Measurements from ENCODE around the gene AXIN1.

Gene AXIN1

GRCh38 chr16:330741-331140, 21.8 kb downstream of the AXIN1 start:
- DNase-seq, result no peak
- no peak for ATAC-seq

- no peak for DNase-seq
- ATAC-seq, result no peak
Observed at GRCh38 chr16:325375-326145, 27.0 kb downstream of the AXIN1 start.

DNA sequence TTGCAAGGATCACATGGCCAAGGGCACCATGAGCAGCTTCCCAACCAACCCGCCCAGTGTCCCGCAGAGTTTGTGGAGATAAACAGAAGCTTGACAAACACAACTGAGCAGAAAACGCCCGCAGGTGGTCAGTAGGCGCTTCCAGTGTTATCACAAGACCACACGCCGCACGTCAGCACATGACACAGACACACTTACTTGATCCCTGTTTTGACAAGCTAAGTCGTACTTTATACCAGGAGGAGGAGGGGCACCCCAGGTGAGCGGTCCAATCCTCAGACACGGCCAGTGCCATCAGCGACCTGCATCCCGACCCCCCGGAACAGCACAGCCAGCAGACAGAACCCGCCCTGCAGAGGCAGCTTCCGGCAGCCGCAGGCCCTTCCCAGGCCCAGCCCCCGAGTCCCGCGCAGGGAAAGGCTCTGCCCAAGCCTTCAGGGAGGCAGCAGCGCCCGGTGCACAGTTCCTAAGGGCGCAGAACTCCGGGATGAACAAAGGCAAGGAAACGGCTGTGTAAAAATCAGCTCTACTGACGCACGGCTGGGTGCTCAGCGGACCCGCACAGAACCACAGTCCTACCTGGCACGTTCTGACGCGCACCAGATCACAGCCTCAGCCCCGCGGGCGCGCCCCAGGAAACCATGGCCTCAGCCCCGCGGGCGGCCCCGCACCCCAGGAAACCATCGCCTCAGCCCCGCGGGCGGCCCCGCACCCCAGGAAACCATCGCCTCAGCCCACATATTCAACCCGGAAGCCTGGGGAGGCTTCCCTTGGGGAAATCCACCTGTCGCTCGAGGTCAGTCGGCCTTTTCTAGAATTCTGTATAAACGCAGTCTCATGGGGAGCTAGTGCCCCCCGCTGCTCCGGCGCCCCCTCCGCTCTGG, 27.8 kb downstream of the AXIN1 start:
- DNase-seq, result peak; percentile 64
- peak; percentile 30 for ATAC-seq

GRCh38 chr16:324201-324450, 28.4 kb downstream of the AXIN1 start:
- DNase-seq, result no peak
- ATAC-seq, result no peak

GRCh38 chr16:322476-323143, 29.9 kb downstream of the AXIN1 start:
- ATAC-seq, result no peak

DNA sequence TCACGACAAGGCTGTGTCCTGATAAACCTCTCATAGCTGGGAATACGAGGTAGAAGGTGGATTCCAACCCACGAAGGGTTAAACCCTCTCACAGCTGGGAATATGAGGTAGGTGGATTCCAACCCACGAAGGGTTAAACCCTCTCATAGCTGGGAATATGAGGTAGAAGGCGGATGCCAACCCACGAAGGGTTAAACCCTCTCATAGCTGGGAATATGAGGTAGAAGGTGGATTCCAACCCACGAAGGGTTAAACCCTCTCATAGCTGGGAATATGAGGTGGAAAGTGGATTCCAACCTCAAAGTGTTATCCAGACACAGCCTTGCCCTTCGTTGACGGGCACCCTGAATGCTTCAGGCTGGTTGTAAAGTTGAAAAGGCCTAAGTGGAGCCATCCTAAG, 31.0 kb downstream of the AXIN1 start:
- no peak for ATAC-seq
- no peak for DNase-seq

More at GRCh38 chr16:322476-323143, 29.9 kb downstream of the AXIN1 start:
- no peak for DNase-seq

DNA sequence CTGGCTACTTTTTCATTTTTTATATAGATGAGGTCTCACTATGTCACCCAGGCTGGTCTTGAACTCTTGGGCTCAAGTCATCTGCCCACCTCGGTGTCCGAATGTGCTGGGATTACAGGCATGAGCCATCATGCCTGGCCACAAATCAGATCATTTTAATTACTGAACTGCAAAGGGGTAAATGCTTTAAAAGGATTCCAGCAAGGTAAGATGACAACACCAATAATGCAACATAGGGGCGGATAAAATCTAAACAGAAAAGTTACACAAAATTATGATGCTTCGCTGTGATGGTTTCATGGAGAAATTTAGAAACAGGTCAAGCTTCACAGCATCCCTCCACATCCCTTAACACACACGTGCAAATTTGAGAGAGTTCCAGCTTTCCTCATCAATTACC, 32.3 kb downstream of the AXIN1 start:
- DNase-seq, result no peak
- no peak for ATAC-seq

- ATAC-seq, result no peak
- peak; percentile 16 for DNase-seq
Observed at GRCh38 chr16:318628-319027, 33.9 kb downstream of the AXIN1 start.

DNA sequence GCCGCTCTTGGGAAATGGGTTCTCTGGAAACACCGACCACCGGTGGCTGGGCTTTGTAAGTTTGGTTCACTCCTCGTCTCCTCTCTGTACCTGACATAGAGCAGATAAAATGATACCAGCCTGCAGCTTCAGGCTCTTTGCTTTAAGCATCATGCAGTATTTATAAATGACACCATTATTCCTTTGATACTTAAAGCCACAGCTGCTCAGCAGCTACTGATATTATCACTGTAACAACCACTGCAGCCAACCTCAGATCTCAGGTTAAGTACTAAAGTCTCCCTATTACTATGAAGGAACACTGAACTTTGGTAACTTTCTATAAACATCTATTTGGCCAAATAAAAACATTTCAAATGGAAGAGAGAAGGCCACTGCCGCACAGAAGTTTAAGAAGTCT, 34.9 kb downstream of the AXIN1 start:
- ATAC-seq, result no peak
- no peak for DNase-seq

DNA sequence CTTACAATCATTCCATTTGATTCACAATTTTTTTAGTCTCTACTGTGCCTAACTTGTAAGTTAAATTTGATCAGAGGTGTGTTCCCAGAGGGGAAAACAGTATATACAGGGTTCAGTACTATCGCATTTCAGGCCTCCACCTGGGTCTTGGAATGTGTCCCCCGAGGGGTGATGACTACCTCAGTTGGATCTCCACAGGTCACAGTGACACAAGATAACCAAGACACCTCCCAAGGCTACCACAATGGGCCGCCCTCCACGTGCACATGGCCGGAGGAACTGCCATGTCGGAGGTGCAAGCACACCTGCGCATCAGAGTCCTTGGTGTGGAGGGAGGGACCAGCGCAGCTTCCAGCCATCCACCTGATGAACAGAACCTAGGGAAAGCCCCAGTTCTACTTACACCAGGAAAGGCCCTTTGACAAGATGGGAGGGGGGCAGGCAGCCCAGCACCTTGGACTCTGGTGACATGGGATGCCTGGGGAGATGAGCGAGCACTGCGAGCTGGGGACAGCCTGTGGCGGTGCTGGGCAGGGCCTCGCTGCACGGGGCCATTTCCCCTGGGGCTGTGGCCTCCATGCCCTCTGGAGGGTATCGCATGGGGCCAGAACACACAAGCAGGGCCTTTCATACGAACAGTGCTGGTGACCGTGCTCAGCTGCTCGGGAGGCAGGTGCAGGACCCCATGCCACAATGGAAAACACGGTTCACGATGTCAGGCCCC, 35.6 kb downstream of the AXIN1 start:
- no peak for DNase-seq
- ATAC-seq, result no peak

DNA sequence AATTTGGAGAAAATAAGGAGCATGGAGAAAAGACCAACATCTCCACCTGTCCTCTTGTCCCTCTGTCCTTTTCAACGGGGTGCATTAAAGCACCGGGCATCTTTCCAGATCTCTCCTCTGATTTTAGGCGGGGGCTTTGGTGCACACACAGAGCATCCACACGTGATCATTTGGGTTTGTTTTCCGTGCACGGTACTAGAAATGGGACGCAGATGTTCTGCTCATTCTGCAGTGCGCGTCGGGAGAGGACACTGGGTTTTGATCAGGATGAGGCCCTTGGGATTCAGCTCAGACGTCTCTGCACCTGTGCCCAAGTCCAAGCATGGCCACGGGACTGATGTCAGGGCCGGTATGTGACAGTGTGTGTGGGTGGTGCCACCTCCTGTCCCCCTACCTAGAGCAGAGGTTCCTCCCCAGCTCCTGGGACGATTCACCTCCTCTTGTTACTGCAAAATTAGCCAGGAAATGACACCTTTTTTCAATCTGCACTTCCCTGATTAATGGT, 37.7 kb downstream of the AXIN1 start:
- DNase-seq (no peak), ATAC-seq (no peak)

GRCh38 chr16:314351-314750, 38.2 kb downstream of the AXIN1 start:
- ATAC-seq (no peak), DNase-seq (no peak)

GRCh38 chr16:311725-312124, 40.8 kb downstream of the AXIN1 start:
- ATAC-seq (no peak), DNase-seq (no peak)

DNA sequence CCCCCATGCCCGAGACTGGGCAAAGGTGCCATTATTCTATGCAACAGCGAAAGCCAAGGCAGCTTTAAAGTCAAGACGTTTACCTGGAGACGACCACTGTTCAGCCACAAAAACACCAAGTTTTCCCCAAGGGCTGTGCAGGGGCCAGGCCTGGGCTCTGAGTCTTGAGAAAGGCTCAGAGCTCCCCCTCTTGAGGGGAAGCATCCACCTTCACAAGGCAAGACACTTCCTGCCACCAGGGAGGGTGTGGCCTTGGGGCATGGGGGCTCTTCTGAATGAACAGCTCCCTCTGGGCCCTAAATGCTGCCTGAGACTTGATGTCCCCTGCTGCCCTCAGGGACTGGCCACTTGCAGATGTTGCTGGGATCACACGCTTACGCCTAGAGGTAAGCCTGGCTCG, 43.0 kb downstream of the AXIN1 start:
- peak; percentile 32 for ATAC-seq
- DNase-seq, result no peak

DNA sequence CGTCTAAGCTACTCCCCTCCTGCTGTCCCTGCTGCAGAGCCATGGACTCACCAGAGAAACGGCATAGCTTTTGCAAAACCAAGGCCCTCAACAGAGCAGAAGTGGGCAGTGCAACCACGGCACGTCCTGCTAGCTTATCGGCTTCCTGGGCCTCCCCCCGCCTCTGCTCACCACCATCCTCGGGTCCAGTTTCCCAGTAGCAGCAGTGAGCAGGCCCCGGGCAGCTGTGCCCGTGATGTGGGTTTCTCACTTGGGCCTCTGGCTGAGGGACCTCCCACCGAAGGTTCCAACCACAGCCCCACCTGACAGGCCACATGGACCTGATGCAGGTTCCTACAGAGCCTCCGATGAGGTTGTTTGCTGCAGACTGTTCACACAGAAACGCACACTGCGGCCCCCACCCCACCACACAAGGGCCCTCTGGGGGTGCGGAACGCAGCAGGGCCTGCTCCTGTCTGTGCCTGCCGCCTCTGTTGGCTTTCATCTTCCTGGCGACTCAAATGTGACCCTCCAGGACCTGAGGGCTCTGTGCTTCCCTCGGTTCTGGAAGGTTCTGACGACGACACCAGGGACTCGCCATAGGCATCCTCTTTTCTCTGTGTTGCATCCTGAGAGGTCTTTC, 44.7 kb downstream of the AXIN1 start:
- no peak for DNase-seq
- peak; percentile 30 for ATAC-seq

DNA sequence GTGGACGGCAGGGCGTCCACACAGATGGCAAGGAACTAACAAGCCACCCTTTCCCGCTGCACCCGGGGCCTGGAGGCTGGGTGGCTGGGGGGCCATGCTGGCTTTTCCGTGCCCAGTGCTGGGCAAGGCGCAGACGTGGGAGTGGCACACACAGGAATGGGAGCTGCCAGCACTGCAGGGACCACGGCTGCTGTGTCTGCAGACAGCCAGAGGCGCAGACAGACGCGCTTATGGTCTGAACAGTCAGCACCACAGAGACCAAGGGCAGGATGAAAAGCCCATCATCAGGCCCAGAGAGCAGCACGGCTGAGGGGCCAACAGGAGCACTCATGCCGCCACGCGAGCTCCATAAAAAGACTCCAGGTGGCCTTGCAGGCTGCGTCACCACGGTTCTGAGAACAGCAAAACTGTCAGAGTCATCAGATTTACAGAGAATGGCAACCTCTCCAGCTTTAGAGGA, 45.6 kb downstream of the AXIN1 start:
- ATAC-seq, result no peak
- DNase-seq, result no peak

GRCh38 chr16:305916-306626, 46.5 kb downstream of the AXIN1 start:
- ATAC-seq (no peak), DNase-seq (no peak)

- ATAC-seq, result no peak
- no peak for DNase-seq
Observed at GRCh38 chr16:303760-304505, 48.6 kb downstream of the AXIN1 start.

DNA sequence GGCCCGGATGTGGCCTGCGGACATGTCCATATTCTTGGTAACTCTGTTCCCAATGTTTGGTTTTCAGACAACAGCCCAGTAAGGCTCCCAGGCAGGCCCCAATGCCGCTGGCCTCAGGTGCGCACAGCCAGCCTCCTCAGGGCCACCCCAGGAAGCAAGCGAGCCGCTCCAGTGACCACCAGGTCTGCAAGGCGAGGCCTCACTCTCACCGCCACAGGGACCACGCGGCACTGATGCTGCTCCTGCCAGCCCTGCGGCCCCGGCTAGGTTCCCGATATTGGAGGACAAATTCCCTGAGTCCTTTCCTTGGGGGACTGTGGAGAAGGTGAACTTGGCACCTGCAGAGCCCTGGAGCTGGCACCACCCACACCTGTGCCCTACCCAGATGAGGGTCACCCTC, 50.6 kb downstream of the AXIN1 start:
- ATAC-seq (no peak), DNase-seq (no peak)

GRCh38 chr16:301235-301634, 51.3 kb downstream of the AXIN1 start:
- ATAC-seq (no peak), DNase-seq (no peak)

Data from stimulated activated naive CD8-positive, alpha-beta T cell treated with anti-CD3 and anti-CD28 coated beads, Interleukin-15, Interleukin-2, amounts not matched to agents 100 U/mL and 50 U/mL, for 24 hours (primary cell).